DND-41 (cell line): Measurements from ENCODE around the gene DSG1.

Experiments used
- ATAC-seq: fragments of 200-7000 bp; cut with Tn5 transposase; 3 replicates; pipeline ENCODE4 v1.9.1; 2021; ENCODE audit warnings: low read depth; ENCODE audit not compliant: insufficient read depth
- DNase-seq: peaks from one replicate; pipeline ENCODE4 v3.0.0-alpha.2; 2020
- H2AFZ ChIP-seq: 2 replicates; pipeline ENCODE4 v1.6.0; 2012; ENCODE audit warnings: low read depth, low read length
- H3K27ac ChIP-seq: 2 replicates; pipeline ENCODE4 v1.5.1; 2012; ENCODE audit warnings: low read length, inconsistent platforms
- H3K27me3 ChIP-seq: fragments of 200-600 bp; sonication (generic); 2 replicates; pipeline ENCODE4 v1.6.0; 2012; ENCODE audit warnings: low read length, mild to moderate bottlenecking, inconsistent platforms; ENCODE audit not compliant: insufficient read depth, poor library complexity
- H3K36me3 ChIP-seq: 2 replicates; pipeline ENCODE4 v1.5.1; 2012; ENCODE audit warnings: low read length, inconsistent platforms; ENCODE audit not compliant: insufficient read depth
- H3K4me1 ChIP-seq: 2 replicates; pipeline ENCODE4 v1.5.1; 2012; ENCODE audit warnings: mild to moderate bottlenecking, low read length; ENCODE audit not compliant: insufficient read depth
- H3K4me2 ChIP-seq: 2 replicates; pipeline ENCODE4 v1.6.0; 2012; ENCODE audit warnings: mild to moderate bottlenecking, moderate library complexity, low read length, inconsistent platforms; ENCODE audit not compliant: insufficient read depth
- H3K4me3 ChIP-seq, 2 experiments: fragments of 200-600 bp in 1 of 2; shearing (Covaris generic) in 1 of 2; 2 replicates each; pipeline ENCODE4 v1.5.1; 2012 to 2016; ENCODE audit warnings: inconsistent platforms in 2 of 2, low read length in 2 of 2, mild to moderate bottlenecking in 2 of 2, low read depth in 1 of 2, moderate library complexity in 1 of 2
- H3K79me2 ChIP-seq: 2 replicates; pipeline ENCODE4 v1.6.0; 2012; ENCODE audit warnings: low read length, inconsistent platforms; ENCODE audit not compliant: insufficient read depth
- H3K9ac ChIP-seq: 2 replicates; pipeline ENCODE4 v1.6.0; 2012; ENCODE audit warnings: low read depth, mild to moderate bottlenecking, inconsistent platforms, low read length, moderate library complexity
- H3K9me3 ChIP-seq: 2 replicates; pipeline ENCODE4 v1.5.1; 2012; ENCODE audit warnings: low read length, moderate library complexity, mild to moderate bottlenecking, inconsistent platforms; ENCODE audit not compliant: insufficient read depth, severe bottlenecking
- H4K20me1 ChIP-seq: 2 replicates; pipeline ENCODE4 v1.6.0; 2012; ENCODE audit warnings: low read length; ENCODE audit not compliant: insufficient read depth
- EZH2 ChIP-seq: IDR thresholded peaks from 3 replicates; pipeline ENCODE4 v1.6.1; 2012; ENCODE audit warnings: borderline replicate concordance, low read depth, mild to moderate bottlenecking, moderate library complexity, low read length, inconsistent platforms; ENCODE audit not compliant: severe bottlenecking
- TF ChIP-seq, protein P1 (sequence below): IDR thresholded peaks from 2 replicates; pipeline ENCODE4 v1.5.1; 2012; ENCODE audit warnings: borderline replicate concordance, low read length, moderate library complexity, mild to moderate bottlenecking; ENCODE audit not compliant: poor library complexity, severe bottlenecking; ENCODE audit errors: extremely low read depth

The DSG1 gene

DNA sequence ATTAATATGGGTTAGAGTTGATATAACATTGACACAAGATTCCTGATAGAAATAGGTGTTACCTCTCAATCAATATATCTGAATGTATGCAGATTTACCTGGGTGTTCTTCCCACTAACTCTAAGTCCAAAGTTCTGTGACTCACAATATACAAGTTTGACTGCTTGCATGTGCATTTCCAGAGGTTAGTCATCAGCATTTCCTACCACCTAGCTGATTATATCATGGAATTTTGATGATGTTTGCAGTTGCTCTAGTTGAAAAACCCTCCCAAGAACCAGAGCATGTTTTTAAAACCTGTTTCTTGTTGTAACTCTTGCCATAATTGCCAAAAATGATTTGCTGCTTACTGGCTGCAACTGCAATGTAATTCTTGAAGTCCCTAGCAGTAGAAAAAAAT, 15.0 kb upstream of the DSG1 start:
- Histone ChIP-seq H2AFZ (no peak overlapping the region), H3K36me3 (no peaks in the 10 kb centered on the region), H3K9ac (no peak overlapping the region), H4K20me1 (no peaks in the 10 kb centered on the region), H3K4me2 (no peak overlapping the region), H3K4me3 (no peak overlapping the region), H3K9me3 (no peaks in the 10 kb centered on the region), H3K27ac (no peak overlapping the region), H3K27me3 (no peaks in the 10 kb centered on the region), H3K79me2 (no peaks in the 10 kb centered on the region), H3K4me1 (no peaks in the 10 kb centered on the region)
- DNase-seq (no peak), ATAC-seq (no peak)
- no peak for TF ChIP-seq EZH2
- TF ChIP-seq, protein P1, sequence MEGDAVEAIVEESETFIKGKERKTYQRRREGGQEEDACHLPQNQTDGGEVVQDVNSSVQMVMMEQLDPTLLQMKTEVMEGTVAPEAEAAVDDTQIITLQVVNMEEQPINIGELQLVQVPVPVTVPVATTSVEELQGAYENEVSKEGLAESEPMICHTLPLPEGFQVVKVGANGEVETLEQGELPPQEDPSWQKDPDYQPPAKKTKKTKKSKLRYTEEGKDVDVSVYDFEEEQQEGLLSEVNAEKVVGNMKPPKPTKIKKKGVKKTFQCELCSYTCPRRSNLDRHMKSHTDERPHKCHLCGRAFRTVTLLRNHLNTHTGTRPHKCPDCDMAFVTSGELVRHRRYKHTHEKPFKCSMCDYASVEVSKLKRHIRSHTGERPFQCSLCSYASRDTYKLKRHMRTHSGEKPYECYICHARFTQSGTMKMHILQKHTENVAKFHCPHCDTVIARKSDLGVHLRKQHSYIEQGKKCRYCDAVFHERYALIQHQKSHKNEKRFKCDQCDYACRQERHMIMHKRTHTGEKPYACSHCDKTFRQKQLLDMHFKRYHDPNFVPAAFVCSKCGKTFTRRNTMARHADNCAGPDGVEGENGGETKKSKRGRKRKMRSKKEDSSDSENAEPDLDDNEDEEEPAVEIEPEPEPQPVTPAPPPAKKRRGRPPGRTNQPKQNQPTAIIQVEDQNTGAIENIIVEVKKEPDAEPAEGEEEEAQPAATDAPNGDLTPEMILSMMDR: no peak

DNA sequence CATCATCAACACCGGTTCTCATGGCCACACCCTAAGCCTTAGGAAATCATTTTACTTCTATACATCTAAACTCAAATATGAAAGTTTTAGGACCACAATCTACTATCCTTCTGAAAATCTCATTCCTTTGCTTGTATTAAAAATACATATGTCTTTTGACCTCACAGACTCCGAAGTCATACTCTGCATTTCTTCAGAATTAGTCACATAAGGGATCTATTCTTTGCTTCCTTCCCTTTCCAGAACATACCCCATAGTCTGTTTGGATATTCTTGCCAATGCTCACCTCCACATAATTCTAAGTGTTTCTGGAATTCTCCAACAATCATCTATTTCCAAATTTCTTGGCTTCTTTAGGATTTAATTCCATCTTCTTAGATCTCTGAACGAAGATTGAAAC, 14.2 kb upstream of the DSG1 start:
- no peaks in the 10 kb centered on the region for H3K27me3 ChIP-seq
- H3K9ac ChIP-seq: no peak overlapping the region
- TF ChIP-seq, protein P1: no peak
- no peak for TF ChIP-seq EZH2
- no peaks in the 10 kb centered on the region for H3K36me3 ChIP-seq
- H3K9me3 ChIP-seq: no peaks in the 10 kb centered on the region
- ATAC-seq (no peak), DNase-seq (no peak)
- no peaks in the 10 kb centered on the region for H3K4me1 ChIP-seq
- H3K27ac ChIP-seq: no peak overlapping the region
- no peak overlapping the region for H2AFZ ChIP-seq
- no peaks in the 10 kb centered on the region for H4K20me1 ChIP-seq
- H3K4me2 ChIP-seq: no peak overlapping the region
- no peaks in the 10 kb centered on the region for H3K79me2 ChIP-seq
- no peak overlapping the region for H3K4me3 ChIP-seq

DNA sequence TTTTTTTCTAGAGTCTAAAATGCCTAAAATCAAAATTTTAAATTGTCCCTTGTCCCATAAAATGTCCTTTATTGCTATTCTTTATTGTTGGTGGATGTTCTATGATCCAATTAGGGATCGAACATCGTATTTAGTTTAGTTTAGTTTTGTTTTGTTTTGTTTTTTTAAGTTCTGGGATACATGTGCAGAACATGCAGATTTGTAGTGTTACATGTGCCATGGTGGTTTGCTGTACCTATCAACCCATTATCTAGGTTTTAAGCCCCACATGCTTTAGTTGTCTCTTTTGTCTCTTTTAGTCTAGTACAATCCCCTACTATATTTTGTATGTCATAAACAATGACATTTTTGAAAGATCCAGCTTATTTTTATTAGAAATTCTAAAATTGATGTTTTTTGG, 8.8 kb upstream of the DSG1 start:
- Histone ChIP-seq H3K36me3 (no peaks in the 10 kb centered on the region), H2AFZ (no peak overlapping the region), H3K4me3 (no peak overlapping the region), H3K27ac (no peak overlapping the region), H3K79me2 (no peaks in the 10 kb centered on the region), H4K20me1 (no peaks in the 10 kb centered on the region), H3K27me3 (no peaks in the 10 kb centered on the region), H3K4me1 (no peaks in the 10 kb centered on the region), H3K9ac (no peak overlapping the region), H3K4me2 (no peak overlapping the region), H3K9me3 (no peaks in the 10 kb centered on the region)
- no peak for ATAC-seq
- TF ChIP-seq, protein P1: no peak
- no peak for TF ChIP-seq EZH2
- no peak for DNase-seq

DNA sequence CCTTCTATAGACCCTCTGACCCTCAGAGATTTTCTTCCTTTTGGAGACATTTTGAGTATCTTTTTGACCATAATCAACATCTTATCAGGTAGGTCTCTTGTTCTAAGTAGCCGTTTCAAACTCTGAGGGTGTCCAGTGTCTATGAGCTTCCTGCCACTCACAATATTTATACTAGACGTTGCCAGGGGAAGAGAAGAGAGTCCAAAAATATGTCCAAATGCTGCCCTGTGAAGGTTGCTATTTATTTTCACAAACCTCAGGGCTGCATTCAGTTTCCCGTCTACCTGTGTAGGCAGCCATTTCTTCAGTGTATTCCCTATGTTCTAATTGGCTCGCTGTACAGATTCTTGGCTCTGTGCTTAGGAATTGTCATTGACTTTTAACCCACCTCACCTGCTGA, 986 bp upstream of the DSG1 start:
- H4K20me1 ChIP-seq: no peaks in the 10 kb centered on the region
- ATAC-seq (no peak), DNase-seq (no peak)
- no peaks in the 10 kb centered on the region for H3K36me3 ChIP-seq
- H3K9me3 ChIP-seq: no peaks in the 10 kb centered on the region
- H3K27me3 ChIP-seq: no peaks in the 10 kb centered on the region
- H3K4me1 ChIP-seq: no peaks in the 10 kb centered on the region
- H3K27ac ChIP-seq: no peak overlapping the region
- H2AFZ ChIP-seq: no peak overlapping the region
- H3K79me2 ChIP-seq: no peaks in the 10 kb centered on the region
- TF ChIP-seq, protein P1: no peak
- TF ChIP-seq EZH2: no peak
- H3K9ac ChIP-seq: no peak overlapping the region
- H3K4me2 ChIP-seq: no peak overlapping the region
- H3K4me3 ChIP-seq: no peak overlapping the region
